ENCODE measurements around the gene TCEAL4.

TCEAL4 gene

GRCh38 chrX:103631145-103631544 lies 45.8 kb downstream of the TCEAL4 start:
- no peaks in the 10 kb centered on the region for H3F3A ChIP-seq (ENCODE audit: insufficient read depth, low read length)
- DNase-seq = no peak
- H3K4me1 ChIP-seq (ENCODE audit: low read length) = no peaks in the 10 kb centered on the region
- no peak overlapping the region for H3K4me3 ChIP-seq (ENCODE audit: low read length)
- H3K9me3 ChIP-seq (replicated peaks; ENCODE audit: insufficient read depth, low read length) = no peaks in the 10 kb centered on the region
- no peaks in the 10 kb centered on the region for H3K79me2 ChIP-seq (ENCODE audit: low read length)
- H3K27ac ChIP-seq (ENCODE audit: low read length) = no peak overlapping the region
- no peaks in the 10 kb centered on the region for H3K9me2 ChIP-seq (replicated peaks; ENCODE audit: insufficient read depth, low read length)
- no peak overlapping the region for H2AFZ ChIP-seq (ENCODE audit: low read length)
- H3K9ac ChIP-seq (ENCODE audit: low read length) = no peak overlapping the region
- no peaks in the 10 kb centered on the region for H4K20me1 ChIP-seq (ENCODE audit: insufficient read depth, low read length)
- H3K4me2 ChIP-seq (ENCODE audit: low read depth, low read length) = no peak overlapping the region
- no peaks in the 10 kb centered on the region for H3K36me3 ChIP-seq (replicated peaks; ENCODE audit: insufficient read depth, low read length)
- no peaks in the 10 kb centered on the region for H3K27me3 ChIP-seq (replicated peaks; ENCODE audit: insufficient read depth, low read length)
- TF ChIP-seq CTCF (IDR thresholded peaks at IDR 0.05; ENCODE audit: low read length) = no peak
- no peak for TF ChIP-seq EZH2phosphoT487 (IDR thresholded peaks at IDR 0.05; ENCODE audit: low read length)
- no peak for TF ChIP-seq EZH2 (optimal IDR thresholded peaks at IDR 0.05; ENCODE audit: low read depth, low read length)

DNA sequence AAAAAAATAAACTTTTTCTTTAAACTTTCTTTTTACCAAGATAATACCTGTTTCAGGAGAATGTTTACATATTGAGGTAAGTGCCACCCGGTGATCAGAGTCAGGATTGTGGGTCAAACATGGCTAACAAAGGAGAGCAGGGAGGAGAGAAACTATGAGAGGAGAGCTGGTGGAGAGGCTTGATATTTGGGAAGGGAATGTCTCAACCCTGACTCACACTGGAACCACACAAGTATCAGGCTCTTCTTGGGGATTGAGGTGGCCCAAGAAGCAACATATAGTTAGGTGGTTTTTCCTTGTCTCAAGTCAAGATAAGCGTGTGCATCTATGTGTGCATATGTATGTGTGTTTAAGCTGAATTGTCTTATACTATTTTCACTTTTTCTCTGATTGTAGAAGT lies 50.1 kb downstream of the TCEAL4 start:
- no peaks in the 10 kb centered on the region for H3K36me3 ChIP-seq (replicated peaks; ENCODE audit: insufficient read depth, low read length)
- no peak overlapping the region for H3K9ac ChIP-seq (ENCODE audit: low read length)
- no peaks in the 10 kb centered on the region for H3K27me3 ChIP-seq (replicated peaks; ENCODE audit: insufficient read depth, low read length)
- DNase-seq = no peak
- no peak overlapping the region for H2AFZ ChIP-seq (ENCODE audit: low read length)
- no peaks in the 10 kb centered on the region for H3F3A ChIP-seq (ENCODE audit: insufficient read depth, low read length)
- H3K4me3 ChIP-seq (ENCODE audit: low read length) = no peak overlapping the region
- TF ChIP-seq EZH2 (optimal IDR thresholded peaks at IDR 0.05; ENCODE audit: low read depth, low read length) (no peak), CTCF (IDR thresholded peaks at IDR 0.05; ENCODE audit: low read length) (no peak), EZH2phosphoT487 (IDR thresholded peaks at IDR 0.05; ENCODE audit: low read length) (no peak)
- no peaks in the 10 kb centered on the region for H3K9me2 ChIP-seq (replicated peaks; ENCODE audit: insufficient read depth, low read length)
- no peaks in the 10 kb centered on the region for H3K9me3 ChIP-seq (replicated peaks; ENCODE audit: insufficient read depth, low read length)
- H3K4me1 ChIP-seq (ENCODE audit: low read length) = no peaks in the 10 kb centered on the region
- no peak overlapping the region for H3K4me2 ChIP-seq (ENCODE audit: low read depth, low read length)
- no peak overlapping the region for H3K27ac ChIP-seq (ENCODE audit: low read length)
- no peaks in the 10 kb centered on the region for H4K20me1 ChIP-seq (ENCODE audit: insufficient read depth, low read length)
- no peaks in the 10 kb centered on the region for H3K79me2 ChIP-seq (ENCODE audit: low read length)
